ENCODE data around the gene STON2.
"Not testable (repeated sequence)": the region's sequence is repeated elsewhere in the genome, so short reads cannot be mapped to it uniquely, and the experiment has no call there.

GRCh38 chr14:81244431-81244830, 155.7 kb downstream of the STON2 start:
- not testable (repeated sequence) for TF ChIP-seq CTCF, POLR2A (IDR thresholded peaks at IDR 0.05)
